ENCODE data around the gene PCGF3.

DNA sequence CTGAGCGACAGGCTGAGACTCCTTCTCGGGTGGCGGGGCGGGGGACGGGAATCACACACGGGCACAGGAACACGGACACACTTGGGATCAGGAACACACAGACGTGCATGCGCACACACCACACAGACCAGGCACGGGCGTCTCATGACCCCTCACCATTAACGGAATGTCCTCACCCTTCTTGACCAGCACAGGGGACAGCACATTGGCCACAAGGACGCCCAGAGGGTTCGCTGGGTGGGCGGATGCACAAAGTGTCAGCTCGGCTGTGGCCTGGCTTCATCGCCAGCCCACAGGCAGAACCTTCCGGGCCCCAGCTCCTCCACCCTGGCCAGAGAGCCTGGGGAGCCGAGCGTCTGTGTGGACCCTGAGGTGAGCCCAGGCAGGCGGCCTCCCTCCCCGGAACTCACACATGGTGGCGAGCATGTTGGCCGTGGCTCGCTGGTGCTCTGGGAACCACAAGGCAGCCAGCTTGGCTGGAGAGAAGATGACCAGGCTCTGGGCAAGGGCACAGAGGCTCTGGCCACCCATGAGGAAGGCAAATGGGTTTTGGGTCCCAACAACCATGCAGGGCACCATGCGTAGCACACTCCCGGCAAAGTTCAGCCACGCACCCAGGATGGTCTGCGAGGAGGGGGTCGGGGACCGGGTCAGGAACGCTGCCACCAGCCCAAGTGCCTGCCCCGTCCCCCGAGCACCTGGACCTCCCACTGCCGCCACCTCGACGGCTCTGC lies 19.8 kb upstream of the PCGF3 start:
- TF ChIP-seq POLR2A (IDR thresholded peaks at IDR 0.05; ENCODE audit: borderline replicate concordance, extremely low read depth, insufficient read depth, insufficient read length), result no peak
- TF ChIP-seq, protein P1, sequence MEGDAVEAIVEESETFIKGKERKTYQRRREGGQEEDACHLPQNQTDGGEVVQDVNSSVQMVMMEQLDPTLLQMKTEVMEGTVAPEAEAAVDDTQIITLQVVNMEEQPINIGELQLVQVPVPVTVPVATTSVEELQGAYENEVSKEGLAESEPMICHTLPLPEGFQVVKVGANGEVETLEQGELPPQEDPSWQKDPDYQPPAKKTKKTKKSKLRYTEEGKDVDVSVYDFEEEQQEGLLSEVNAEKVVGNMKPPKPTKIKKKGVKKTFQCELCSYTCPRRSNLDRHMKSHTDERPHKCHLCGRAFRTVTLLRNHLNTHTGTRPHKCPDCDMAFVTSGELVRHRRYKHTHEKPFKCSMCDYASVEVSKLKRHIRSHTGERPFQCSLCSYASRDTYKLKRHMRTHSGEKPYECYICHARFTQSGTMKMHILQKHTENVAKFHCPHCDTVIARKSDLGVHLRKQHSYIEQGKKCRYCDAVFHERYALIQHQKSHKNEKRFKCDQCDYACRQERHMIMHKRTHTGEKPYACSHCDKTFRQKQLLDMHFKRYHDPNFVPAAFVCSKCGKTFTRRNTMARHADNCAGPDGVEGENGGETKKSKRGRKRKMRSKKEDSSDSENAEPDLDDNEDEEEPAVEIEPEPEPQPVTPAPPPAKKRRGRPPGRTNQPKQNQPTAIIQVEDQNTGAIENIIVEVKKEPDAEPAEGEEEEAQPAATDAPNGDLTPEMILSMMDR (IDR thresholded peaks at IDR 0.05 in 2 of 3, conservative IDR thresholded peaks at IDR 0.05 in 1 of 3; ENCODE audit: borderline replicate concordance in 1 of 3, insufficient read depth in 1 of 3, low read depth in 2 of 3, low read length in 2 of 3), result no peak
- no peak for TF ChIP-seq RAD21 (IDR thresholded peaks at IDR 0.05; ENCODE audit: low read depth)
- TF ChIP-seq JUND (IDR thresholded peaks at IDR 0.05), result no peak
- TF ChIP-seq, protein P2, sequence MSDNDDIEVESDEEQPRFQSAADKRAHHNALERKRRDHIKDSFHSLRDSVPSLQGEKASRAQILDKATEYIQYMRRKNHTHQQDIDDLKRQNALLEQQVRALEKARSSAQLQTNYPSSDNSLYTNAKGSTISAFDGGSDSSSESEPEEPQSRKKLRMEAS (IDR thresholded peaks at IDR 0.05), result no peak
- no peak for TF ChIP-seq TCF7L2 (IDR thresholded peaks at IDR 0.05; ENCODE audit: borderline replicate concordance, extremely low read depth, insufficient read depth, insufficient read length)
- TF ChIP-seq, protein P3, sequence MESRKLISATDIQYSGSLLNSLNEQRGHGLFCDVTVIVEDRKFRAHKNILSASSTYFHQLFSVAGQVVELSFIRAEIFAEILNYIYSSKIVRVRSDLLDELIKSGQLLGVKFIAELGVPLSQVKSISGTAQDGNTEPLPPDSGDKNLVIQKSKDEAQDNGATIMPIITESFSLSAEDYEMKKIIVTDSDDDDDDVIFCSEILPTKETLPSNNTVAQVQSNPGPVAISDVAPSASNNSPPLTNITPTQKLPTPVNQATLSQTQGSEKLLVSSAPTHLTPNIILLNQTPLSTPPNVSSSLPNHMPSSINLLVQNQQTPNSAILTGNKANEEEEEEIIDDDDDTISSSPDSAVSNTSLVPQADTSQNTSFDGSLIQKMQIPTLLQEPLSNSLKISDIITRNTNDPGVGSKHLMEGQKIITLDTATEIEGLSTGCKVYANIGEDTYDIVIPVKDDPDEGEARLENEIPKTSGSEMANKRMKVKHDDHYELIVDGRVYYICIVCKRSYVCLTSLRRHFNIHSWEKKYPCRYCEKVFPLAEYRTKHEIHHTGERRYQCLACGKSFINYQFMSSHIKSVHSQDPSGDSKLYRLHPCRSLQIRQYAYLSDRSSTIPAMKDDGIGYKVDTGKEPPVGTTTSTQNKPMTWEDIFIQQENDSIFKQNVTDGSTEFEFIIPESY (IDR thresholded peaks at IDR 0.05; ENCODE audit: extremely low read depth, insufficient replicate concordance, low read length), result no peak
- no peak for TF ChIP-seq ZFX (IDR thresholded peaks at IDR 0.05)
- TF ChIP-seq ELF1 (IDR thresholded peaks at IDR 0.05; ENCODE audit: borderline replicate concordance, low read depth), result no peak
- no peak for TF ChIP-seq FOSL1 (IDR thresholded peaks at IDR 0.05; ENCODE audit: low read depth)
- no peak for TF ChIP-seq POLR2AphosphoS5 (IDR thresholded peaks at IDR 0.05; ENCODE audit: low read depth, low read length)
- no peak for TF ChIP-seq EZH2 (IDR thresholded peaks at IDR 0.05)
